Erythroblast (primary cell): ENCODE results near the gene ARHGAP8.

ENCODE experiments used
- GATA1 ChIP-seq: IDR thresholded peaks from 2 replicates; pipeline ENCODE4 v1.6.1; 2011; ENCODE audit warnings: low read depth, mild to moderate bottlenecking, control low read depth, low read length, moderate library complexity
- POLR2A ChIP-seq: IDR thresholded peaks from 2 replicates; pipeline ENCODE4 v1.6.1; 2011; ENCODE audit warnings: mild to moderate bottlenecking, low read length

DNA sequence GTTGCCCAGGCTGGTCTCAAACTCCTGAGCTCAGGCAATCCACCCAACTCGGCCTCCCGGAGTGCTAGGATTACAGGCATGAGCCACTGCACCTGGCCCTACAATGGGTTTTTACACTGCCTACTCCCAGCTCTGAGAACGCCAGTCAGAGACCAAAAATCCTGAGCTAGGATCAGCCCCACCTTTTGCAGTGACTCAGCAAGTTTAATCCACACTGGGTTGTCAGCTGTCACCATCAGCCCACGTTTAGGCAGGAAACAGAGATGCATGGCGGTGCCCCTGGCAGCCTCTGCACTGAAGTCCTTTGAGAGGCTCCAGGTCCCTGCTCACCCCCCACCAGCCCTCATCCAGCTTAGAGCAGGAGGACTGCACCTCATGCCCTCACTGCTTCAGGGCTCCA, 117.6 kb downstream of the ARHGAP8 start:
- TF ChIP-seq POLR2A: no peak
- no peak for TF ChIP-seq GATA1
